Cardiac muscle cell (in vitro differentiated cells and primary cell): Measurements from ENCODE around the gene HOXA11. TPM values are rescaled to one million over a fixed set of nuclear protein-coding genes. Genes with fewer than 3 reads are reported as not detected.

ENCODE experiments used
- DNase-seq, 2 donors: peaks; one replicate each; pipeline versions ENCODE4 v3.0.0 to v3.0.0-alpha.2; 2010 to 2017; ENCODE audit warnings: low read depth in 1 of 2, low spot score in 1 of 2
- H3K27ac ChIP-seq: fragments of 200-600 bp; sonication (generic); 2 replicates; pipeline ENCODE4 v1.5.1; 2016
- H3K27me3 ChIP-seq: fragments of 200-600 bp; sonication (generic); 2 replicates; pipeline ENCODE4 v1.6.0; 2016; ENCODE audit warnings: control low read depth
- H3K36me3 ChIP-seq: fragments of 200-600 bp; sonication (generic); 2 replicates; pipeline ENCODE4 v1.5.1; 2016; ENCODE audit warnings: control low read depth
- H3K4me1 ChIP-seq: fragments of 200-600 bp; sonication (generic); 2 replicates; pipeline ENCODE4 v1.8.1; 2017; ENCODE audit warnings: low read depth, mild to moderate bottlenecking, mixed run types
- H3K4me3 ChIP-seq: fragments of 200-600 bp; sonication (generic); 2 replicates; pipeline ENCODE4 v1.5.1; 2016; ENCODE audit warnings: mild to moderate bottlenecking
- H3K9me3 ChIP-seq: fragments of 200-600 bp; sonication (generic); 2 replicates; pipeline ENCODE4 v1.5.1; 2017; ENCODE audit warnings: low read depth, mild to moderate bottlenecking, control low read depth
- CTCF ChIP-seq: IDR thresholded peaks from 2 replicates; pipeline ENCODE4 v1.5.1; 2012; ENCODE audit warnings: low read depth, mild to moderate bottlenecking, low read length
- polyA plus RNA-seq: library from polyadenylated mRNA; unstranded; fragments of >200 nt; fragmentation: Nextera tagmentation; extraction: Ambion mirVana; gene quantifications from 2 replicates; pipeline ENCODE4 v1.2.1, GENCODE V29; 2016
- total RNA-seq: library from RNA; depleted of rRNA; stranded (reverse); fragments of >200 nt; gene quantifications from 2 replicates; pipeline ENCODE4 v1.2.3, GENCODE V29; 2016

Gene HOXA11
- total and polyA plus RNA-seq, 2 experiments from 2014 or later = not detected

- TF ChIP-seq CTCF = no peak
- no peak overlapping the region for H3K27ac ChIP-seq
- peaks cover 4% of the 10 kb centered on the region for H3K4me1 ChIP-seq
- H3K36me3 ChIP-seq = no peaks in the 10 kb centered on the region
- no peak overlapping the region for H3K4me3 ChIP-seq
- H3K27me3 ChIP-seq = peaks cover 100% of the 10 kb centered on the region
- no peak for DNase-seq
- no peaks in the 10 kb centered on the region for H3K9me3 ChIP-seq
These were observed 25.0 kb upstream of the HOXA11 start for GRCh38 chr7:27209933-27210440.

DNA sequence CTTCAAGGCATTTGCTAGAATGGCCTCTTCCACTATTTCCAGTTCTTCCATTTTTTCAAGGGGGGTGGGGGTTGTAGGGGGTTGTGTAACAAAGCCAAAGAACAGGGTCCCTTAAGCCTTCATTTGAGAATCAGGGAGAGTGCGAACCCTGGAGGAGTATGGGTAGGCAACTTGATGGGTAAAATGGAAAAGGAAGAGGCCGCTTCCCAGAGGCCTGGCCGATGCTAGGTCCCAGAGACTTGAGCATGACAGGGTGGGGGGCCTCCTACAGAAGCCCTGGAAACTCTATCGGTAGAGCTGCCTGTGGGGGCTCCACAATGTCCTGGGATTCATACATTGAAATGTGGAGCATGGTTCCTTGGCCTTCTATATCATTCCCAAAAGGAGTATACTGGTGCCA is 24.0 kb upstream of the HOXA11 start:
- Histone ChIP-seq H3K27ac (no peak overlapping the region), H3K27me3 (peaks cover 100% of the 10 kb centered on the region)
- no peak for TF ChIP-seq CTCF

GRCh38 chr7:27207348-27207985 is 22.4 kb upstream of the HOXA11 start:
- H3K27me3 ChIP-seq = peaks cover 100% of the 10 kb centered on the region
- TF ChIP-seq CTCF = no peak
- no peaks in the 10 kb centered on the region for H3K9me3 ChIP-seq
- no peaks in the 10 kb centered on the region for H3K36me3 ChIP-seq
- no peak overlapping the region for H3K27ac ChIP-seq
- no peak for DNase-seq
- no peak overlapping the region for H3K4me3 ChIP-seq
- H3K4me1 ChIP-seq = peaks cover 4% of the 10 kb centered on the region

More for the DNA sequence above, 24.0 kb upstream of the HOXA11 start:
- Histone ChIP-seq H3K4me1 (peaks cover 4% of the 10 kb centered on the region), H3K36me3 (no peaks in the 10 kb centered on the region), H3K4me3 (no peak overlapping the region), H3K9me3 (no peaks in the 10 kb centered on the region)
- no peak for DNase-seq

- Histone ChIP-seq H3K36me3 (no peaks in the 10 kb centered on the region), H3K27ac (no peak overlapping the region), H3K27me3 (peaks cover 100% of the 10 kb centered on the region), H3K4me1 (no peaks in the 10 kb centered on the region), H3K9me3 (no peaks in the 10 kb centered on the region), H3K4me3 (no peak overlapping the region)
- TF ChIP-seq CTCF = no peak
- no peak for DNase-seq
These were observed 20.6 kb upstream of the HOXA11 start for GRCh38 chr7:27205325-27206280.

DNA sequence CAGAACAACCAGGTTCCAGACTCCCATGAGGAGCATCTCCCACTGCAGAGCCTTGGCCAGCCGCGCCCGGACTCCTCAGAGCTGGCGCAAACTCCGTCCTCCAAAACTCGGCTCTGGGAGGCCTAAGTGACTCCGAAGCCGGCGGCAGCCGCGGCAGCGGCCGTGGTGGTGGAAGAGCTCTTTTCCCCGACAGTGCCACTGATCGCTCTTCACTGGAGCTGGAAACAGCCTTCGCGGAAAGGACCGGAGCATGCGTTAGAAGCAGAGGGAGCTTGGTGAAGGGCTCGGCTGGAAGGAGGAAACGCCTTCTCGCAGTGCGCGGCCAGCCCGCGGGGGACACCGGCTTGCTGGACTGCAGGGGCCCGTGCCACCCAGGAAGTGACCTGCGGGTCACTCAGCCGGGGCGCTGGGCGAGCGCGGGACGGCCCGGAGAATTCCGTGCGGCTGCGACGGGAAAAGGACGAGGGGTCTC is 19.9 kb upstream of the HOXA11 start:
- Histone ChIP-seq H3K27me3 (peaks cover 100% of the 10 kb centered on the region), H3K4me3 (no peak overlapping the region)

More for the DNA sequence above, 19.9 kb upstream of the HOXA11 start:
- Histone ChIP-seq H3K9me3 (no peaks in the 10 kb centered on the region), H3K36me3 (no peaks in the 10 kb centered on the region), H3K4me1 (no peaks in the 10 kb centered on the region), H3K27ac (no peak overlapping the region)
- TF ChIP-seq CTCF = no peak
- DNase-seq = no peak
